Activated naive CD4-positive, alpha-beta T cell (primary cell): Measurements from ENCODE around the gene CRISP1.
"Not testable (repeated sequence)": the region's sequence is repeated elsewhere in the genome, so short reads cannot be mapped to it uniquely, and the experiment has no call there.

Source experiments
- DNase-seq, 4 experiments: peaks; one replicate each; lab custom pipeline; 2025; lab: John Stamatoyannopoulos, UW

CRISP1 gene

DNA sequence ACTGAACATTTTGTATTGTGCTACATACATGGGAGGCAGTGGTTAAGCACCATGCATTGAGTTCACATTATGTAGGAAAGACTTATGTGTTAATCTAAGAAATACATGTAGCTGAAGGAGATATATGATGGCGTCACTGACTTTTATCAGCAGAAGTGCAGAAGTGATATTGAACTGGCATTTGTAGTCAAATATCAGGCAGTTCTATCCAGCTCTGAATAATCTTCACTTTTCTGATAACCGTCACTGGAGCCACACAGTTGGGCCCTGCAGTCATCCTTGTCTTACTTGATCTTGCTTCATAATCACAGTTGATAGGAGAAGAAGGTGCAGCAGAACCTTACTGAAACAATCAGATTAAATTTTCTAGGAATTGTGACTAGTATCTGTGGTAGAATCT, 26.4 kb downstream of the CRISP1 start:
- no peak for DNase-seq

GRCh38 chr6:49839162-49839561, 27.2 kb downstream of the CRISP1 start:
- DNase-seq, result no peak

GRCh38 chr6:49835140-49835539, 31.2 kb downstream of the CRISP1 start:
- no peak for DNase-seq

DNA sequence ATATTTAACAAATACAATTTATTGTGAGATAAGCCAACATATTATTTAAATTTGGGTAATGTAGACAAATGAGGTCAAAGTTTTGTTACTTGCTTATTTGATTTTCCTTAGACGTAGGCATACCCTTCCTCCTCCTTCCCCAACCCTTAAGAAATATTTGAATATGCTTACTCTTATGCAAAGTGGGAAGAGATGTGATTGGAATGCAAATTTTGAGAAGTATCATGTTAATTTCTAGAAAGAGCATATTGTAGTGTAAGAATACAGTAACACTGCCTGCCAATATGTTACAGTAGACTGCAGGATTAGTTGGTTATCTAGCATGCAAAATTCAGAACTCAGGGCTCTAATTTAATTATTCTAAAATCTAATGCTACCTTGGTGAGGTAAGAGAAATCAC, 32.9 kb downstream of the CRISP1 start:
- DNase-seq, result no peak

DNA sequence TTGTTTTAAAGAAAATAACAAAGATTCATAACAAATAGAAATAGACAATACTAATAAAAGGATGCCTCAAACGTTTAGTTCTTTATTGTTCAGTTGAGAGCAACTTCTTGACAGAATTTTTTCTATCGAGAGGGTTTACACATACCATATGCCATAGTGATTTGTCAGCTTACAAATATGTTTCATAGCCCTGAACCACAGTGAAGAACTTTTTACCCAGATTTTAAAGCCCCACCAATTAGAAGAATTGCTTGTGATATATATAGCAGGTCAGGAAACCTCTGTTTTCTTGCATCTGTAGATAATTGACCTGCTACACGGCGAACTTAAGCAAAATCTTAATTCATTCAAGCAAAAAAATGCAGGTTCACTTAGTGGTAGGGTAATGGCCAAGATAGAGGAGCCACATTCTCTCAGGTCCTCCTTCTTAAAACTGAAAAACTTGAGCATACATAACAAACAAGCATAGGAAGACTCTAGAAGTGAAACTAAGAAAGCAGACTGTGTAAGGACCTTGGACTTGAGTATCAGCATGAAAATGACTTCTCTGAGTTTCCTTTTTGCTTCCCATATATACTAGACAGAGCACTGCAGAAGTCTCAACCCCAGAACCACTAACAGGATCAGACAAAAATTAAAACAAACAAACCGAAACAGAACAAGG, 39.5 kb downstream of the CRISP1 start:
- no peak for DNase-seq

DNA sequence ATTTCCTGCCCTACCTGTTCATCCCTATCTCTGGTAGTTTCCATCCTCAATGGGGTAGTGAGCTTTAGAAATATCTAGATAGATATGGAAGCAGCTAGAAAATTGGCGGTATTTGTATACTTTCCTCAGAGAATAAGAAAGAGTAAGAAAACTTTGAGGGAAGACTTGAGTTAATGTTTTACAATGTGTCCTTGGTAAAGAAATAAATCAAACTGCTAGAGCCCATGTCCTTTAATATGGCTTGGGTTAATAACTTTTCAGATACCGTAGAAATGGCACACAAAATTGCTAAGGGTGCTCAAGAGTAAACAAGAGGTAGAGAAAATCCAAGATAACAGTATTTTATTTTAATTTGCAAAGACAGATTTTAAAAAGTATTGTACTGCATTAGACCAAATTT, 51.2 kb downstream of the CRISP1 start:
- no peak for DNase-seq

- DNase-seq, result no peak
These were observed 53.1 kb downstream of the CRISP1 start for GRCh38 chr6:49813248-49813647.

DNA sequence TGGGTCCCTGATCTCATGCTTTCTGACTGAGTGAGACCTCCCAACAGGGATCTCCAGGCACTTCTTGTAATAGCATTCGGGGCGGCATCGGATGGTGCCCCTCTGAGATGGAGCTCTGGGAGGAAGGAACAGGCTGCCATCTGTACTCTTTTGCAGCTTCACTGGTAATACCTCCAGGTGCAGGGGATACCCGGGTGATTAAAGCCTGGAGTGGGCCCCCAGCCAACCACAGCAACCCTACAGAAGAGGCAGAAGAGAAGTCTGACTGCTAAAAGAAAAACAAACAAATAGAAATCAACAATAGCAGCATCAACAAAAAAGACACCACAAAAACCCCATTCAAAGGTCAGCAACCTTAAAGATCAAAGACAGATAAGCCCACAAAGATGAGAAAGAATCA, 60.2 kb downstream of the CRISP1 start:
- DNase-seq, result no peak

- no peak for DNase-seq
These were observed 61.1 kb downstream of the CRISP1 start for GRCh38 chr6:49805246-49805645.

DNA sequence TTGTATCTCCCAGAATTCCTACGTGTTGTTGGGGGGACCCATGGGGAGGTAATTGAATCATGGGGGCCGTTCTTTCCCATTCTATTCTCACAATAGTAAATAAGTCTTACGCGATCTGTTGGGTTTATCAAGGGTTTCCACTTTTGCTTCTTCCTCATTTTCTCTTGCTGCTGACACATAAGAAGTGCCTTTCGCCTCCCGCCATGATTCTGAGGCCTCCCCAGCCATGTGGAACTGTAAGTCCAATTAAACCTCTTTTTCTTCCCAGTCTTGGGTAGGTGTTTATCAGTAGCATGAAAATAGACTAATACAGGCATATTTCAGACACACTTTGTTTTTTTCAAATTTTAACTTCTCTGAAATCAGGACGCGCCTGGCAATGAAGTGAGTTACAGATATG, 64.8 kb downstream of the CRISP1 start:
- DNase-seq, result no peak

DNA sequence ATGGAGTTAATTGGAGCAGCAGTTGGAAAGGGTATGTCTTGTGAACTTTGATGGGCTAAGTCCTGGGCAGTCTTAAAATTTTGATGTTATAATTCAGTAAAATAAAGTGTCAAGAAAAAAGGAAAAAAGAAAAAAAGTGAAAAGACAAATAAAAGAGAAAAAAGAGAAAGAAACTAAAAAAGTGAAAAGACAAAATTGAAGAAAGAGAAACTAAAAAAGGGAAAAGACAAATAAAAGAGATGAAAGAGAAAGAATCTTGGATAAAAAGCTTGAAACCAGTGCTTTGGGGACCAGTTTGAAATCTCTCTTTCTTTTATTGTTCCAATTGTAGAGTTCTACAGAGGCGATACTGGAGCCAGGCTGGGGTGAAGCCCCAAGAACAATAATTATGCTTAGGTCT, 67.2 kb downstream of the CRISP1 start:
- no peak for DNase-seq

DNA sequence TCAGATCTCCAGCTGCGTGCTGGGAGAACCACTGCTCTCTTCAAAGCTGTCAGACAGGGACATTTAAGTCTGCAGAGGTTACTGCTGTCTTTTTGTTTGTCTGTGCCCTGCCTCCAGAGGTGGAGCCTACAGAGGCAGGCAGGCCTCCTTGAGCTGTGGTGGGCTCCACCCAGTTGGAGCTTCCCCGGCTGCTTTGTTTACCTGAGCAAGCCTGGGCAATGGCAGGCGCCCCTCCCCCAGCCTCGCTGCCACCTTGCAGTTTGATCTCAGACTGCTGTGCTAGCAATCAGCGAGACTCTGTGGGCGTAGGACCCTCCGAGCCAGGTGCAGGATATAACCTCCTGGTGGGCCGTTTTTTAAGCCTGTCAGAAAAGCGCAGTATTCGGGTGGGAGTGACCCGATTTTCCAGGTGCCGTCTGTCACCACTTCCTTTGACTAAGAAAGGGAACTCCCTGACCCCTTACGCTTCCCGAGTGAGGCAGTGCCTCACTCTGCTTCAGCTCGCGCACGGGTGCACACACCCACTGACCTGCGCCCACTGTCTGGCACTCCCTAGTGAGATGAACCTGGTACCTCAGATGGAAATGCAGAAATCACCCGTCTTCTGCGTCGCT, 69.4 kb downstream of the CRISP1 start:
- DNase-seq, result not testable (repeated sequence)

DNA sequence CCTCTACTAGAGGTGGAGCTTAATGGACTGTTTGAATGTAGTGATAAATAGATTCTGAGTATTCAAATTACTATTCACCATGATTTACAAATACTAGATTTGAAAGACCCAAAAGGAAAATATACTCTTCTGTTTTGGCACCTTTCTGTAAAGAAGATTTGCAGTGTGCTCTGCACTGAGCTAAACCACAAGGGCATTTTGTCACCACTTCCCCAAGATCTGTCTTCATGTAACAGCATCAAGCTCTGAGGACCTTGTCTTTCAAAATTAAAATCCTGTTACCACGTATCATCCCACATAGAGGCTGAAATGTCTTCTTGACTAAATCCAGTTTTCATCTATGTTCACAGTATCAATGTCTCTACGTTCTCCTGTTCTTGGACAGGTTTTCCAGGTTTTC, 76.0 kb downstream of the CRISP1 start:
- DNase-seq, result no peak

DNA sequence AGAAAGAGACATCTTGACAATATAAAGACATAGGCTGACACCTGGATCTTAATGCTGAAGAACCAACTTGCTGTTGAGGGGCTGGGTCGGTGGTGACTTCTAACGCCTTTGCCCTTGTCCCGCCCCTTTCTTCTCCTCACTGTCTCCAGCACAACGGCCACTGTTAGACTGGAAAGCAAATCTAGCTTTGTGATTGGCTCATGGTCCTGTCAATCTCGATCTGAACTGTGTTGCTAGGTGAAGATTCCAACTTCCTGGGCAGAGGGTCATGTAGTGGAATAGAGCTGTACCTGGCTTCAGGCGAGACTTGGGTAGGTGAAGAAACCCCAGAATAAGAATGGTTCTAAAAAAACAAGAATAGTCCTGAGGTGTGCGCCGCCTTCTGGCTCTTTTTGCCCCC, 79.2 kb downstream of the CRISP1 start, which contains the start of gene PGK2:
TSS of gene PGK2 (minus strand) at position 110 of the 400 bp plus-strand sequence. CDS start at position 12, 98 bp downstream.
- no peak for DNase-seq

DNA sequence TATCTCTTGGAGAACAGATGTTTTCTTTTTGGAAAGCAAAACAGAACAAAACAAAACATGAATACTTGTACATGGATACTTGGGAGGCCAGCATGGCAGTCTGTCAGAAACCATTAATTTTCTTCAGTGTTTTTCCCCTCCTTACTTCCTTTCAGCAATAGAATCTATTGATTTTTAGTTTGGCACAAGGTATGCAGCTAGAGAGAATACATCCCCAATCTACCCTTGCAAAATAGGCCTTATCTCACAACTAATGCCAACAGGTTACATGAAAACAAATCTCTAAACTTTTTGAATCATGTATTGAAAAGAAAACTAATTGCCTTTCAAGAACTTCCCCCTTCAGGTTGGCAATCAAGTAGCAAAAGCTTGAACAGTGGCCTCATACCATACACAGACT, 82.1 kb downstream of the CRISP1 start:
- no peak for DNase-seq
